NT2/D1 (cell line): ENCODE measurements around the gene RUFY3.

ENCODE experiments used
- YY1 ChIP-seq: IDR thresholded peaks from 2 replicates; pipeline ENCODE4 v1.6.1; 2011; ENCODE audit not compliant: insufficient read length, insufficient read depth
- ZNF274 ChIP-seq: IDR thresholded peaks from 2 replicates; pipeline ENCODE4 v1.6.1; 2011; ENCODE audit warnings: mild to moderate bottlenecking, low read depth, low read length

GRCh38 chr4:70808151-70808550 lies 86.4 kb downstream of the RUFY3 start:
- TF ChIP-seq ZNF274, result no peak
- TF ChIP-seq YY1, result no peak
